Neural cell (in vitro differentiated cells): Measurements from ENCODE around the gene SOCS7. TPM values are rescaled to one million over a fixed set of nuclear protein-coding genes. Genes with fewer than 3 reads are reported as not detected.
A peak's percentile ranks its signal among the peaks of the same experiment; 100 is the strongest.

Source experiments
- H2AFZ ChIP-seq: fragments of 200-600, 300-800 bp; sonication (generic), shearing (Covaris generic); 2 replicates; pipeline ENCODE4 v1.6.0; 2014; ENCODE audit warnings: low read depth, mild to moderate bottlenecking, antibody characterized with exemption, low read length, moderate library complexity
- H3F3A ChIP-seq: fragments of 200-600 bp; shearing (Covaris generic); 2 replicates; pipeline ENCODE4 v1.6.1; 2016; ENCODE audit warnings: mild to moderate bottlenecking, moderate library complexity, mixed read lengths, antibody characterized with exemption, low read length; ENCODE audit not compliant: insufficient read depth, poor library complexity, severe bottlenecking
- H3K27ac ChIP-seq: fragments of 200-600, 300-800 bp; sonication (generic), shearing (Covaris generic); 2 replicates; pipeline ENCODE4 v1.5.1; 2014; ENCODE audit warnings: mild to moderate bottlenecking, low read length, moderate library complexity
- H3K27me3 ChIP-seq: fragments of 300-800, 200-600 bp; sonication (generic), shearing (Covaris generic); 2 replicates; pipeline ENCODE4 v1.6.0; 2014; ENCODE audit warnings: mild to moderate bottlenecking, low read depth, low read length, moderate library complexity; ENCODE audit not compliant: insufficient read depth
- H3K36me3 ChIP-seq: fragments of 300-800, 200-600 bp; sonication (generic), shearing (Covaris generic); 2 replicates; pipeline ENCODE4 v1.5.1; 2014; ENCODE audit warnings: mild to moderate bottlenecking, antibody characterized with exemption, low read length, moderate library complexity; ENCODE audit not compliant: insufficient read depth
- H3K4me2 ChIP-seq: fragments of 300-800, 200-600 bp; sonication (generic), shearing (Covaris generic); 2 replicates; pipeline ENCODE4 v1.6.0; 2014; ENCODE audit warnings: mild to moderate bottlenecking, low read length
- H3K4me3 ChIP-seq: fragments of 300-800, 200-600 bp; sonication (generic), shearing (Covaris generic); 2 replicates; pipeline ENCODE4 v1.5.1; 2014; ENCODE audit warnings: mild to moderate bottlenecking, low read length, moderate library complexity
- H3K79me2 ChIP-seq: fragments of 200-600 bp; shearing (Covaris generic); replicated peaks from 2 replicates; pipeline ENCODE4 v1.6.0; 2014; ENCODE audit warnings: mild to moderate bottlenecking, low read length, moderate library complexity; ENCODE audit not compliant: insufficient read depth
- H3K9ac ChIP-seq: fragments of 300-800, 200-600 bp; sonication (generic), shearing (Covaris generic); 2 replicates; pipeline ENCODE4 v1.6.1; 2016; ENCODE audit warnings: mild to moderate bottlenecking, low read length, mixed read lengths
- H3K9me2 ChIP-seq: fragments of 200-600 bp; shearing (Covaris generic); 2 replicates; pipeline ENCODE4 v1.6.1; 2016; ENCODE audit warnings: mild to moderate bottlenecking, low read length, mixed read lengths; ENCODE audit not compliant: insufficient read depth
- H3K9me3 ChIP-seq: fragments of 200-600, 300-800 bp; sonication (generic), shearing (Covaris generic); 2 replicates; pipeline ENCODE4 v1.6.1; 2016; ENCODE audit warnings: mild to moderate bottlenecking, mixed run types, low read length, moderate library complexity, mixed read lengths
- H4K20me1 ChIP-seq: fragments of 200-600 bp; shearing (Covaris generic); 2 replicates; pipeline ENCODE4 v1.6.1; 2016; ENCODE audit warnings: mild to moderate bottlenecking, mixed run types; ENCODE audit not compliant: insufficient read depth
- EP300 ChIP-seq: fragments of 450-650 bp; conservative IDR thresholded peaks from 2 replicates; pipeline ENCODE4 v1.6.1; 2014; ENCODE audit warnings: antibody characterized with exemption, mild to moderate bottlenecking, moderate library complexity; ENCODE audit not compliant: poor library complexity, severe bottlenecking
- EZH2 ChIP-seq: fragments of 200-600, 300-800 bp; shearing (Covaris generic), sonication (generic); IDR thresholded peaks from 2 replicates; pipeline ENCODE4 v1.6.1; 2014; ENCODE audit warnings: antibody characterized with exemption, low read length, borderline replicate concordance, mild to moderate bottlenecking; ENCODE audit not compliant: insufficient read depth, poor library complexity, severe bottlenecking
- MXI1 ChIP-seq: fragments of 450-650 bp; conservative IDR thresholded peaks from 2 replicates; pipeline ENCODE4 v1.6.1; 2014; ENCODE audit warnings: antibody characterized with exemption, mild to moderate bottlenecking; ENCODE audit not compliant: poor library complexity, severe bottlenecking
- POLR2AphosphoS5 ChIP-seq: IDR thresholded peaks from 2 replicates; pipeline ENCODE4 v1.6.1; 2012
- RAD21 ChIP-seq: fragments of 450-650 bp; conservative IDR thresholded peaks from 2 replicates; pipeline ENCODE4 v1.6.1; 2014; ENCODE audit warnings: antibody characterized with exemption, mild to moderate bottlenecking, moderate library complexity
- SMC3 ChIP-seq: fragments of 450-650 bp; conservative IDR thresholded peaks from 2 replicates; pipeline ENCODE4 v1.6.1; 2014; ENCODE audit warnings: antibody characterized with exemption, mild to moderate bottlenecking, moderate library complexity; ENCODE audit not compliant: poor library complexity
- TAF1 ChIP-seq: IDR thresholded peaks from 2 replicates; pipeline ENCODE4 v1.6.1; 2012; ENCODE audit warnings: low read depth
- polyA plus RNA-seq: library from polyadenylated mRNA; depleted of rRNA; stranded (reverse); fragments of >200 nt; gene quantifications from 2 replicates; pipeline ENCODE4 v1.2.3, GENCODE V29; 2014
- TF ChIP-seq, protein P1 (sequence below): fragments of 450-650 bp; IDR thresholded peaks from 2 replicates; pipeline ENCODE4 v1.5.1; 2014; ENCODE audit warnings: antibody characterized with exemption, mild to moderate bottlenecking, moderate library complexity; ENCODE audit not compliant: poor library complexity, severe bottlenecking
- TF ChIP-seq, protein P2 (sequence below): IDR thresholded peaks from 2 replicates; pipeline ENCODE4 v1.6.1; 2012; ENCODE audit warnings: borderline replicate concordance

SOCS7 gene
- polyA plus RNA-seq, 1 donor from 2014 or later, result 23.7 TPM

- Histone ChIP-seq H3K4me2 (no peak overlapping the region), H3K79me2 (no peaks in the 10 kb centered on the region), H3K9me3 (no peaks in the 10 kb centered on the region), H3F3A (no peaks in the 10 kb centered on the region), H2AFZ (no peak overlapping the region), H3K4me3 (peak overlapping the region; percentile 66), H4K20me1 (no peaks in the 10 kb centered on the region), H3K36me3 (no peaks in the 10 kb centered on the region), H3K9ac (no peak overlapping the region), H3K27ac (no peak overlapping the region), H3K9me2 (no peaks in the 10 kb centered on the region), H3K27me3 (peaks cover 10% of the 10 kb centered on the region)
- TF ChIP-seq, protein P1, sequence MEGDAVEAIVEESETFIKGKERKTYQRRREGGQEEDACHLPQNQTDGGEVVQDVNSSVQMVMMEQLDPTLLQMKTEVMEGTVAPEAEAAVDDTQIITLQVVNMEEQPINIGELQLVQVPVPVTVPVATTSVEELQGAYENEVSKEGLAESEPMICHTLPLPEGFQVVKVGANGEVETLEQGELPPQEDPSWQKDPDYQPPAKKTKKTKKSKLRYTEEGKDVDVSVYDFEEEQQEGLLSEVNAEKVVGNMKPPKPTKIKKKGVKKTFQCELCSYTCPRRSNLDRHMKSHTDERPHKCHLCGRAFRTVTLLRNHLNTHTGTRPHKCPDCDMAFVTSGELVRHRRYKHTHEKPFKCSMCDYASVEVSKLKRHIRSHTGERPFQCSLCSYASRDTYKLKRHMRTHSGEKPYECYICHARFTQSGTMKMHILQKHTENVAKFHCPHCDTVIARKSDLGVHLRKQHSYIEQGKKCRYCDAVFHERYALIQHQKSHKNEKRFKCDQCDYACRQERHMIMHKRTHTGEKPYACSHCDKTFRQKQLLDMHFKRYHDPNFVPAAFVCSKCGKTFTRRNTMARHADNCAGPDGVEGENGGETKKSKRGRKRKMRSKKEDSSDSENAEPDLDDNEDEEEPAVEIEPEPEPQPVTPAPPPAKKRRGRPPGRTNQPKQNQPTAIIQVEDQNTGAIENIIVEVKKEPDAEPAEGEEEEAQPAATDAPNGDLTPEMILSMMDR, result no peak
- no peak for TF ChIP-seq SMC3
- TF ChIP-seq, protein P2, sequence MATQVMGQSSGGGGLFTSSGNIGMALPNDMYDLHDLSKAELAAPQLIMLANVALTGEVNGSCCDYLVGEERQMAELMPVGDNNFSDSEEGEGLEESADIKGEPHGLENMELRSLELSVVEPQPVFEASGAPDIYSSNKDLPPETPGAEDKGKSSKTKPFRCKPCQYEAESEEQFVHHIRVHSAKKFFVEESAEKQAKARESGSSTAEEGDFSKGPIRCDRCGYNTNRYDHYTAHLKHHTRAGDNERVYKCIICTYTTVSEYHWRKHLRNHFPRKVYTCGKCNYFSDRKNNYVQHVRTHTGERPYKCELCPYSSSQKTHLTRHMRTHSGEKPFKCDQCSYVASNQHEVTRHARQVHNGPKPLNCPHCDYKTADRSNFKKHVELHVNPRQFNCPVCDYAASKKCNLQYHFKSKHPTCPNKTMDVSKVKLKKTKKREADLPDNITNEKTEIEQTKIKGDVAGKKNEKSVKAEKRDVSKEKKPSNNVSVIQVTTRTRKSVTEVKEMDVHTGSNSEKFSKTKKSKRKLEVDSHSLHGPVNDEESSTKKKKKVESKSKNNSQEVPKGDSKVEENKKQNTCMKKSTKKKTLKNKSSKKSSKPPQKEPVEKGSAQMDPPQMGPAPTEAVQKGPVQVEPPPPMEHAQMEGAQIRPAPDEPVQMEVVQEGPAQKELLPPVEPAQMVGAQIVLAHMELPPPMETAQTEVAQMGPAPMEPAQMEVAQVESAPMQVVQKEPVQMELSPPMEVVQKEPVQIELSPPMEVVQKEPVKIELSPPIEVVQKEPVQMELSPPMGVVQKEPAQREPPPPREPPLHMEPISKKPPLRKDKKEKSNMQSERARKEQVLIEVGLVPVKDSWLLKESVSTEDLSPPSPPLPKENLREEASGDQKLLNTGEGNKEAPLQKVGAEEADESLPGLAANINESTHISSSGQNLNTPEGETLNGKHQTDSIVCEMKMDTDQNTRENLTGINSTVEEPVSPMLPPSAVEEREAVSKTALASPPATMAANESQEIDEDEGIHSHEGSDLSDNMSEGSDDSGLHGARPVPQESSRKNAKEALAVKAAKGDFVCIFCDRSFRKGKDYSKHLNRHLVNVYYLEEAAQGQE, result no peak
These were observed 77.9 kb downstream of the SOCS7 start for GRCh38 chr17:38429476-38430100.

GRCh38 chr17:38430316-38430715 lies 78.7 kb downstream of the SOCS7 start:
- Histone ChIP-seq H3K27me3 (peaks cover 10% of the 10 kb centered on the region), H3K4me3 (no peak overlapping the region), H2AFZ (no peak overlapping the region), H3K9me3 (no peaks in the 10 kb centered on the region), H3K9me2 (no peaks in the 10 kb centered on the region), H4K20me1 (no peaks in the 10 kb centered on the region), H3K79me2 (no peaks in the 10 kb centered on the region), H3K4me2 (no peak overlapping the region), H3F3A (no peaks in the 10 kb centered on the region), H3K27ac (no peak overlapping the region), H3K9ac (no peak overlapping the region), H3K36me3 (no peaks in the 10 kb centered on the region)
- TF ChIP-seq RAD21 (no peak), SMC3 (no peak), EP300 (no peak), POLR2AphosphoS5 (no peak), EZH2 (no peak), MXI1 (no peak), TAF1 (no peak)
- TF ChIP-seq, protein P1, result no peak
- TF ChIP-seq, protein P2, result no peak
